Caki2 (cell line): ENCODE measurements around the gene GNB1L. TPM values are rescaled to one million over a fixed set of nuclear protein-coding genes. Genes with fewer than 3 reads are reported as not detected.
A peak's percentile ranks its signal among the peaks of the same experiment; 100 is the strongest.

Source experiments
- DNase-seq: peaks from one replicate; pipeline ENCODE4 v3.0.0-alpha.2; 2015; ENCODE audit warnings: low read depth
- in situ Hi-C: cut with HindIII; loops from 2 replicates; pipeline ENCODE4 v1.10.0; 2016; ENCODE audit warnings: low sequenced_read_pairs, low pct_unique_long_range_greater_than_20kb, mixed read lengths
- total RNA-seq: library from RNA; depleted of rRNA; stranded (reverse); fragments of >200 nt; shearing (Covaris generic); gene quantifications from 2 replicates; pipeline ENCODE4 v1.2.3, GENCODE V29; 2014; ENCODE audit warnings: low replicate concordance

GNB1L gene
- total RNA-seq, 1 experiment from 2014 or later = 42.7 TPM

DNA sequence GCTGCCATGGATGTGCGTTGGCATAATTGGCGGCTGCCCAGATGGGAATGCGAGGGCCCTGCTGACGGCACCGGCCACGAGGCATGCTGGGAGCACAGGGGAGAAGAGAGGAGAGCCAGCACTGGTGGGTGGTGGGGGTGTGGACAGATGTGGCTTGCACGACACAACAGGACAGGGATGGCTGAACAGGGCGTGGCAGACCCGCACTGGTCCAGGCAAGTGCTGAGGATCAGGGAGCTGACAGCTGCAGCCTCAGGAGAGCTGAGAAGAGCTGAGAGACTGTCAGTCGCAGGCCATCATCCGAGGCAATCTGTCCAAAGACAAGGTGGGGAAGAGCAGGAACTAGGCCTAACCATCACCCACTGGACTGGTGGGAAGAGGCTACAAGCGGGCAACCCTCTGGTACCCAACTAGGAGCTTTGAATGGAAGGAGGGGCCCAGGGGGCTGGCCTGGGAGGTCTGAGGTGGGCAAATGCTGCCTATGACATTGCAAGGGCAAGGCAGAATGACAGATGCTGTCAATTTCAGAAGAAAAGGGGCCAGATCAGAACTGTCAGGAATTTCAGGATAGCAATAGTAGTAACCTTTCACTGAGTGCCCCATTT is 2.4 kb downstream of the GNB1L start:
- in situ Hi-C loops = no loop called here
- no peak for DNase-seq

DNA sequence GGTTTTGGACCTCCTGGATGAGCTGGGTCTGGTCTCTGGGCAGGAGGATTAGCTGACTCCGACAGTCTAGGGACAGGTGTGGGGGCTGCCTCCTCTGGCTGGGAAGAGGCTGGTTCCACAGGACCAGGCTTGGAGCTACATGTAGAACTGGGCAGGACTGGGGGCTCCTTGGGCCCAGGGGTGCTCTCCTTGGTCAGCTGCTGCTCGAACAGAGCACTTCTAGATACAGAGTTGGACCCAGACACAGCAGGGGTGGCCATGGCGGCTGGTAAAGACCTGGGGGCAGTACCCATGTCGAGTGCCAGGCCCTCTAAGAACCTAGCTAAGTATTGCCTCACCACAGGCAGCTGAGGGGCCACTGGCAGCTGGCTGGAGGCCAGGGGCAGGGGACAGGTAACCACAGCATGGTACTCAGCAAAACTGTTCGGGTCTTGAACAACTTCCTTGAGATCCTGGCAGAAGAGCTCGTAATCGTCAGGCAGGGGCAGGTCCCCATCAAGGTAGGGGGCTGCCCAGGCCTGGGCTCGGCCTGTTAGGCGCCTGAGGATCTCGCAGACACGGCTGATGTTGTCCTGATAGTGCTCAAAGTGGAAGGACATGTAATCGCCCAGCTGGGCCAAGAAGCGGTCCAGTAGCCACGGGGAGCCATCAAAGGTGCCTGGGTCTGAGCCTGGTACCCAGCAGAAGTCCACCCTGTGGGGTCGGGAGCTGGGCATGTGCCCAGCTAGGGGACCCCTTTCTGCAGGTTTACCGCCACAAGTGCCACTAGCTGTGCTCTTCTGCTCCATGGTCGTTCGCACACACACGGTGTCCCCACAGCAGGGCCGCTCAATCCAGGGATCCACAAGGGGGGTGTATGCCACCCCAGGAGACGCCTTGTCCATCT is 3.1 kb downstream of the GNB1L start:
- no peak for DNase-seq
- in situ Hi-C loops = no loop called here

DNA sequence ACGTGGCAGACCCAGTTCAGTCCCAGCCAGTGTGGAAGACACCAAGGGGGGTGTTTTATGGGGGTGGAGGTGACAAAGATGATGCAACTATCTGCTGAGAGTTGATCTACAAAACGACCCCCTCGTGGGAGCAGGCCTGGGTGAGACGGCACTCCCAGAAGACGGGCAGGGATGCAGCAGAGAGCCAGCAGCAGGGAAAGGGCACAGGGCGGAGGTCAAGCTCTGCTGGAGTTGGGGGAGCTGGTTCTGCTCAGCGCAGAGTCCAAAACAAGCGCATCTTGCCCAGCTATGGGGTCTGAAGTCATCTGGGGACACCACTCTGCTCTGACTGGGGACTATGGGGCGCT is 3.9 kb downstream of the GNB1L start:
- in situ Hi-C loops = no loop called here
- DNase-seq = no peak

- in situ Hi-C loops = no loop called here
- DNase-seq = no peak
Measured at GRCh38 chr22:19849835-19850762, 4.6 kb downstream of the GNB1L start.

GRCh38 chr22:19848298-19849224 is 6.1 kb downstream of the GNB1L start:
- in situ Hi-C loops = no loop called here
- DNase-seq = peak; percentile 52

DNA sequence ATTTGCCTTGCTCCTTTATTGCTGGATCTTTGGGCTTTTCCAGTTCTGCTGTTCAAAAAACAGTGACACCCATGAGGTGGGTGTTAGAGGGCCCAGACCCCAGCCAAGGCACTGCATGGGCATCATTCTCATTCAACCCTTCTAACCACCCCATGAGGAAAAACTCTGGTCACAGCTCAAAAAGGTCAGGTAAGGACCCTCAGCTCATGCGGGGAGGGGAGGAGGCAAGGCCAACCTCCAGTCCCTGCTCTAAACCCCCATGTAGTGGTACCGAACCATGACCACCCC is 7.4 kb downstream of the GNB1L start:
- in situ Hi-C loops = no loop called here
- DNase-seq = no peak

DNA sequence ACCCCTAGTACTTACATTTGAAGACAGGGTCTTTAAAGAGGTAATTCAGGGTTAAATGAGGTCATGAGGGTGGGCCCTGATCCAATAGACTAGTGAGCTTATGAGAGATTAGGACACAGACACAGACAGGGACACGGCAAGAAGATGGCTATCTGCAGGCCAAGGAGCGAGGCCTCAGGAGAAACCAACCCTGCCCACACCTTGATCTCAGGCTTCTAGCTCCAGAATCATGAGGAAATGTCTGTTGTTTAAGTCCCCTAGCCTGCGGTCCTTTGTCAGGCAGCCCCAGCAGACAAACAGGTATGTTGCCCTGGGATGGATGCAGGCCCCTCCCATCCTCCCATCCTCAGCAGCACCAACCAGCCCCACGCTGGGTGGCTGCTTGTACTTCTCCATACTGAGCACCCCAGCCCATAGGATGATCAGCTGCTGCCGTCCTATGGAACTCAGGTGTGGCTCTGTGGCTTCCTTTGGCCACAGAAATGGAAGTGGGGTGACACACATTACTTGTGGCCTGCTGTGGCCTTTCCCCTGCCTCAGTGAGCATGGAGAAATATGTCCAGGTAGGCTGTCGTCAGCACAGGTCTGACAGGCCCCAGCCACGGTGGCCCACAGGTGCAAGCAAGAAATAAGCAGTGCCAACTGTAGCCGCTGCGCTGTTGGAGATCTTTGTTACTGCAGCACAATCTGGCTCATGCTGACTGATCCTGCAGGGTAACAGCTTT is 7.9 kb downstream of the GNB1L start:
- in situ Hi-C loops = no loop called here
- DNase-seq = no peak

- DNase-seq = no peak
- in situ Hi-C loops = no loop called here
Measured at GRCh38 chr22:19845054-19845722, 9.5 kb downstream of the GNB1L start.

DNA sequence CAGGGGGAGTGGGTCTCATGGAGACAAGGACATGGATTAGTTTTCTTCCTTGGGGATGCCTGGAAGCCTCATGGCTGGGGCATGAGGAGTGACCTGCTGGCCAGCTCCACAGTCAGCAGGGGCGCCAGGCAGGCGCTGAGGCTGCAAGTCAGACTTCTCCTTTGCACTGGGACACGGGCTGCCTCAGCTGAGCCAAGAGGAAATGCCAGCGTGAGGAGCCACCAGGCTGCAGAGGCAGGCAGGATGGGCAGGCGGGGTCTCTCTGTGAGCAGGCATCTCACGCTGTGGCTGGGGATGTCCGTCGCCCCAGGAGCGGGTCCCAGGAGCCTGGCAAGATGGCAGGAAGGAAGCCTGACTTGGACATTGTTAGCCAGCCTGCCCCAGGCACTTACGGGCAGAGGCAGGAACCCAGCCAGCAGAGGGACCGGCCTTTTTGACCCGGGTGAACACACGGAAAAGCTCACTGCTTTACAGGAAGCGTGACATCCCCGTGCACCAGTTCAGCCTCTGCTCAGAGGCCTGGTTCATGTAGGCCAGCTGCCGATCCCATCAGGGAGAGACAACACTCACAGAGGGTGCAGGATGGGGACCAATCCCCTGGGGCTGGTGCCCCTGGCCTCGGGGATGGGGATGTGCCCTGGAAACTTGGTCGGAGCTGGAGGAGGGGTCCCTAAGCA is 10.2 kb downstream of the GNB1L start:
- DNase-seq = no peak
- in situ Hi-C loops = no loop called here

- DNase-seq = no peak
- in situ Hi-C loops = no loop called here
Measured at GRCh38 chr22:19843857-19844376, 10.8 kb downstream of the GNB1L start.

DNA sequence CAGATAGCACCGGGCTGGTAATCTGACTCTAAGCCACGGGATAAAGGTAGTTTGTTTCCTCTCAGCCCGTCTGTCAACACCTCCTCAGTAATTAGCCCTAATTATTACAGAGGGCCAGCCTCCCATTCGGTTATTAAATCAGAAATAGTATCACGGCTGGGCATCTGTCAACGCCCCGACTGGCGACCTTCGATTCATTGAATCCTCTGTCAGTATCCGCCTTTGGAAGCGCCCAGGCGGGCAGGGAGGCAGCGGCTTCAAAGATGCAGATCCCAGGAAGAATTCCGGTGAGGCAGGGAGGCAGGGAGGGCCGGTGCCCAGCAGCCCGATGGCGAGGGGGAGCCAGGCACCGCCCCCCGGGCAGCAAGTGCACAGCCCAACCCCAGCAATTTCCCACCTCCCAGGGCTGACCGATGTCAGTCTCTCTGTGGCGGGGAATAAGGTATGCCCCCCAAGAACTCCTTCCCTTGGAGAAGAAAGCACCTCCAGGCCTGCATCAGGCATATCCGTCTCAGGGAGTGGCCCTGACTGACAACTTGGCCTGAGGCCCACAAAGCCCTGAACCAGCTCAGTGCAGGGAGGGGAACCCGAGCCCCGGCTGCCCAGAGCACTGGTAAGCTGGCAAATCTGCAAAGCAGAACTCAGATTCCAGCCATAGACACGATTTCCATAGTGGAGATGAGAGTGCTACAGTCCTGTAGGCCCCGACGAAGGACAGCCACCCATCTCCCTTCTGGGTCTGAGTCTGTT is 11.4 kb downstream of the GNB1L start:
- no peak for DNase-seq
- in situ Hi-C loops = no loop called here

GRCh38 chr22:19842393-19843106 is 12.1 kb downstream of the GNB1L start:
- no peak for DNase-seq
- in situ Hi-C loops = no loop called here

DNA sequence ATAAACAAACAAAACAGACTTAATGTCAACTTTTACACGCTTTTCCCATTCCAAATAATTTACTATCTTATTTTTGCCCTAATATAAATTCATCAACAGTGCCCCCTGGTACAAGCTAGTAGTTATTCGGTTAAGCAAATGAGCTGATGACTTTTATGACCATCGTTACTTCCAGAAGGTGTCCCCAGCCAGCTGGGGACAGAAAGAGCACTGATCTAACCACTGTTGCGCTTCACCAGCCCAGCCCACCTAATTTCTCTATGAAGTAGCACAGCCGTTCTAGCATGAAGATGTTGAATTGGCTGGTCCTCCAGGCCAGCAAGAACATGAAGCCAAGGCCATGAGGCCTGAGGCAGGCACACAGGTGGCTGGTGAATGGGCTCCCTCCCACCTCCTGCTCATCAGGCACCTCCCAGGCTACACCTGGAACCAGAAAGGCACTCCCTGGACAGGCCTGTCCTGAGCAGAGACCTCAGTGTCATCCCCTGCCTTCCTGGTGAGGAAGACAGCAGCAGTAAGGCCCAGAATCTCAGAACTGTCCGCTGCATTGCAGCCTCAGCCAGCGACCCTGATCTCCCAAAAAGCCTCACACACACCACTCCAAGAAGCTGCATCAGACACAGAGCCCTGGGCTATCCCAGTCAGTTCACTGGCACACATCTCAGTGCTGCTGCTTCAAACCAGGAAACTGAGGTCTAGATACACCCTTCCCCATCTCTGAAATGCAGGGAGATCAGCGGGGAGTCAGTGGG is 12.9 kb downstream of the GNB1L start:
- in situ Hi-C loops = no loop called here
- no peak for DNase-seq

DNA sequence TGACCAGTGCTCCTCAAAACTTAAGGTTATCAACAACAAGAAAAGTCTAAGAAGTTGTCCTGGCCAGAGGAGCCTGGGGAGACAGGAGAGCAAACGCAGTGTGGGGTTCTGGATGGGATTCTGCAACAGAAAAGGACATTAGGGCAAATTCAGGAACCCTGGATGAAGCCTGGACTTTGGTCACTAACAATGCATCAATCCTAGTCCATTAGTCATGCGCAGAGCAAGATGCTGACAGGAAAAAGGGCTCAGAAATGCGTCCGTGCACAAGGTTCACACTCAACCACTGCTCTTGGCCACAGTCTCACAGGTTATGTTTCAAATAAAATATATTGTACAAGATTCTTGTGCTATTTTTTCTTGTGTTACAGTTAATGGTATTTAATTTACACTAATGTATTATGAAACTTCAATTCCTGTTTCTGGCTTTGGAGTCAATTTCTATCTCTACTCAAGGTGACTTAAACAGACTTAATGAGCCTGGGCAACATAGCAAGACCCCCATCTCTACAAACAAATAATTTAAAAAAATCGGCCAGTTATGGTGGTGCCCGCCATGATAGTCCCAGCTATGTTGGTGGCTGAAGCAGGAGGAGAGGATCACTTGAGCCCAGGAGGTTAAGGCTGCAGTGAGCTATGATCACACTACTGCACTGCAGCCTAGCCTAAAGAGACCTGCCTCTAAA is 13.6 kb downstream of the GNB1L start:
- DNase-seq = no peak
- in situ Hi-C loops = no loop called here
